ENCODE measurements around the gene ABL1.

Gene ABL1

DNA sequence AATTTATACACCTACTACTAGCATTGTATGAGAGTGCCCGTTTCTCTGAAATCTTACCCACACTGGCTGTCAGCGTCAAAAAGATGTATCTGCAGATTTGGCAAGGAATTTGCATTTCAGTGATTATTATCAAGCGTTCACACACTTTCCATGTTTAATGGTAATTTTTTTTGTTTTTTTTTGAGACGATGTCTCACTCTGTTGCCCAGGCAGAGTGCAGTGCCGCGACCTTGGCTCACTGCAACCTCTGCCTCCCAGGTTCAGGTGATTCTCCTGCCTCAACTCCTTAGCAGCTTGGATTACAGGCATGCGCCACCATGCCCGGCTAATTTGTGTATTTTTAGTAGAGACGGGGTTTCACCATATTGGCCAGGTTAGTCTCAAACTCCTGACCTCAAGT, 14.3 kb downstream of the ABL1 start:
- DNase-seq (ENCODE audit: low spot score): no peak

DNA sequence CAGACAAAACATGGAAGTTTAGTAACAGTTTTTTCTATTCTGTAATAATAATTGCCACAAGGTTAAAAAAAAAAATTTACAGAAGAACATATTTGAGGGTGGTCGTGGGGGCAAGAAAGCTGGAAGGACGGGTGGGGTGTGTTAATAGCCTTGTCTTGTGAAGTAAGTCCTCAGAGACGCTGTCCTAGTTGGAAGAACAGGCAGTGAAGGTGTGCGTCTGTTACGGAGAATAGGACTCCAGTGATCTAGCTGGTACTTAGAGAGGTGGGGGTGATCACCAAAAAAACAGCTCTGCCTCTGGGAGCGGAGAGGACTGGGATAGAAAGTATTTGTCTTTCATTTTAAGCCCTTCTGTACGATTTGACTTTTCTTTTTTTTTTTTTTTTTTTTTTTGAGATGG, 17.7 kb downstream of the ABL1 start:
- DNase-seq (ENCODE audit: low spot score): no peak

DNA sequence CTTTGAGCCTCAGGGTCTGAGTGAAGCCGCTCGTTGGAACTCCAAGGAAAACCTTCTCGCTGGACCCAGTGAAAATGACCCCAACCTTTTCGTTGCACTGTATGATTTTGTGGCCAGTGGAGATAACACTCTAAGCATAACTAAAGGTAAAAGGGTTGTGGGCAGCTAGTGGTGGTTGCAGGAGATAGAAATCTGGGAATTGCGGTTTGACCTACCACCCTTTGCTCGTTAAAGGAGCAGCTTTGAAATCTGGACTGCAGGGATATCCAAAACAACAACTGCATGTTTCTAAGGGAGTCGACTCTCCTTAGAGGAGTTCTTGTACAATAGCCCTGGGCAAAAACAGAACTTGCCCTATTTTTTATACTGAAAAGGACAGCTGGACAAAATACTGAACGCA, 19.0 kb downstream of the ABL1 start:
- DNase-seq (ENCODE audit: low spot score): no peak

DNA sequence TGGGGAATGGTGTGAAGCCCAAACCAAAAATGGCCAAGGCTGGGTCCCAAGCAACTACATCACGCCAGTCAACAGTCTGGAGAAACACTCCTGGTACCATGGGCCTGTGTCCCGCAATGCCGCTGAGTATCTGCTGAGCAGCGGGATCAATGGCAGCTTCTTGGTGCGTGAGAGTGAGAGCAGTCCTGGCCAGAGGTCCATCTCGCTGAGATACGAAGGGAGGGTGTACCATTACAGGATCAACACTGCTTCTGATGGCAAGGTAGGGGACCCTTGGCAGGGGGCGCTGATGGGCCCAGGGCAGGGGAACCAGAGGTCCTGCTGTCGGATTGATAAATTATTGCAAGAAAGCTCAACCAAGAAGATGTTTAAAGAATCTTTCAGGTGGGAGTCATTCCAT, 19.8 kb downstream of the ABL1 start:
- no peak for DNase-seq (ENCODE audit: low spot score)

DNA sequence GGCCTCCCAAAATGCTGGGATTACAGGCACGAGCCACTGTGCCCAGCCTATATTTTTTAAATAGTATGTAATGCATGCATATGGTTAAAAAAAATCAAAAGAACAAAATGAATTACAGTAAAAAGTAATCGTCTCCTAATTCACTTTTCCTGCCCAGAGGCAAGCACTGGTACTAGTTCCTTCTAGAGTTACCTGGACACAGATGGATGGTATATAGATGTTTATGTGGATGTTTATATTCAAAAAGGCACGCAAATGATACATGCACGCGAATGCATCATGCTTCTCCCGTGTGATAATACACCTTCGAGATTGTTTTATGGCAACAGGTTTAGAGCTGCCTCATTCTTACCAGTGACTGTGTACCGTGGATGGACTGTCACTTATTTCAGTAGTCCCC, 21.4 kb downstream of the ABL1 start:
- DNase-seq (ENCODE audit: low spot score): no peak

DNA sequence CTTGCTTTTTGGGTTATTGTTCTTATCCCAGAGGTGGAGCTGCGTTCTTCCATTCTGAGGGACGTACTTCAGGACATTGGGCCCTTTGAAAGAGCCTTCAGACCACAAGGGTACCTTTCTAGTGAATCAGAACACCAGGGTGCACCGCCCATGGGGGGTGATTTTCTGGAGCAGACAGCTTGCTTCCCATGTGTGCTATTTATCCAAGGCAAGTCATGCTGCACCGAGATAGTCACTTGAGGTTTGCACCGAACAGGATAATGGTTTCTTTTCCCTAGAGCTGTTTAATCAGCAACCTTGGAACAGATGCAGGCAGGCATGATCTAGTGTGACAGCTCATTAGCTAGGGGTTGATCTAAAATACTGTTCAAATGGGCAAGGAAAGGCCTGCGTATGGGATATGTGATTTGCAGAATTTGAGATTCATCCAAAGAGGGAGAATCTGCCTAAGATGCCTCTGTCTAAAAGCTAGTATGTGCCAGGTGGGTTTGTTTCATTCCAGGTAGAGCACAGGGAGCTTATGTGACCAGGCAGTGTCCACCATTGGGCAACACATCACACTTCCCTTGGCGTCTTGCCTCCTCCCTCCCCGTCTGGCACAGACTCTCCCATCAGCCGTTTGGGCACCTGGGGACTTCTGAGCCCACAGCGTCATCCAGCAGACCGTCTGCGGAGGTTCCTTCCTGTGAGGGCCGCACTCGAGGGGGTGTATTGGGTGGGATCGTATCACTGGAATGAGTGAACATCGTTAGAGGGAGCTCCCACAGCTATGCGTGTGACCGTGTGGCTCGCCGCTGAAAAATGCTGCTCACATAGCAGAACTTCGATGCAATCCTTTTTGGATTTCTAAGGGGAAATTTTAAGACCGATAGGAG, 23.0 kb downstream of the ABL1 start:
- no peak for DNase-seq (ENCODE audit: low spot score)

DNA sequence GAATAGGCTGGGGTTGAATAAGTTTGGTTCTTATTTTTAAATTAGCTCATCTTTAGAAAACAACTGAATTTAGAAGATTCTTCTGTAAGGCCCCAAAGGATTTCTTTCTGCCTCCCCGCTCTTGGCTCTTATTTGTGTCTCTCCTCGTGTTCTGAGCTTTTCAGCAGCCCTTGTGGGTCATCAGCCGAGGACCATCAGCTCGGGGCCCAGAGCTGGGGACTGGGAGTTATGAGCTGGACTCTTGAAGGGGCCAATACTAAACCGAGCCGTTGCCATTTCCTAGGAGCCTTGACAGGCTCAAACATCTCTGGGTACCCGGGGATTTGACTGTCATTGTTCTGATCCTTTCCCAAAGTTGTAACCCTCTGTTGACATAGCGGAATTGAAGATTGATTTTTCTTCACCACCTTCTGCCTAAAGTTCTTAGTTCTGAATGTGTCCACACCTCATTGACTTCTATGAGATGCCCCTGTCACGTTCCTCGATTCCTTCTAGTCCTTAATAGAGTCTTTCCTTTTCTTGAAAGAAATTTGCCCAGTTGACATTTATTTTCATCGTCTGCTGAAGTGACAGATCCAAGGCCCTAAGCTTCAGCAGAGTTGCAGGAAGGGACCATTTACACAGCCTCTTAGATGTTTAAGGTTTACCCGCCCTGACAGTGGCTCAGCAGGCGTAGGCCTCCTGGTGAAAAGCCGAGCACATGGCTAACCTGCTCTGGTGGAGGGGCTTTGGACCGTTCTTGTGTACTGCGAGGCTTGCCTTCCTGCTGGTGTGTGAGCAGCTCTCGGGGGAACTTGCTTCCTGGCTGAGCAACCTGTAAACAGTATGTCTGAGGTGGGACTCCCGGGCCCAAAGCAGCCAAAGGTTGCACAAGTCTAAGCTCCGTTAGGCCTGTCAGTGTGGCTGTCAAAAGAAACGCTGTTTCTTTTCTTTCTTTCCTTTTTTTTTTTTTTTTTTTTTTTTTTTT, 24.0 kb downstream of the ABL1 start:
- no peak for DNase-seq (ENCODE audit: low spot score)

DNA sequence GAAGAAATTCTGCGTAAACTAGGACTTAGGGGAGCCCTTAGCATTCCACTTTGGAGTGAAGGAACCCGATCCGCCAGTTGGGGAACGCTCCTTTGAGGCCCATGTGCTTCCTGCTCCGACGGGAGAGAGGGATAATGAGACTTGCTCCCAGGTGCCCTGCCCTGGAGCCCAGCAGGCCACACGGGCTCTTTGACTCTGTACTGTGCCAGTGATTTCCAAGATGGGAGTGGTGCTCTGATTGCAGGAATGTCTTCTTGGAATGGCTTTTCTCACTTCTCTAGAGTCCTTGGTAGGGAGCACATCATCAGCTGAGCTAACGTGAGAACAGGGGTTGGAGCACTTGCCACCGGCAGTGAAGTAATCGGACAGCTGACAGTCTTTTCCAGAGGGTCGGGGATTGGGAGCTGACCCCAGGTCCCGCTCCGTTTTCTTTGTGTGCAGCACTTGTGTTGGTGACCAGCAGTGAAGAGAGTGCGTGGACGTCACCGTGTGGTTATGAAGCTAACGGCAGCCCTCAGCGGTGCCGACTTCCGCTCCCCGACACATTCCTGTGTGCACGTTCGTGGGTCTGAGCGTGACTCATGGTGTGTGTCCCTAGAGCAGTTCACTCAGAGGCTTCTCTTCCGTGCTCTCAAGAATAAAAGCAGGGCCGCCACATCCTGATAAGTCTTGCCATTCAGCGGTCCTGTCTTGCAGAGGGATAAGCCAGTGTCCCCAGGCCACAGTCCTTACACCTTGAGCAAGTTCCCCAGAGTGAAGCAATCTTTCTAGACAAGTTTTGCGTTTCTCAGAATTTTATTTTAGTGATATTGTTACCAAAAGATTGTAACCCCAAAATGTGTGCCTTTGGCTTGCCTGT, 25.6 kb downstream of the ABL1 start:
- peak; percentile 81 for DNase-seq (ENCODE audit: low spot score)

DNA sequence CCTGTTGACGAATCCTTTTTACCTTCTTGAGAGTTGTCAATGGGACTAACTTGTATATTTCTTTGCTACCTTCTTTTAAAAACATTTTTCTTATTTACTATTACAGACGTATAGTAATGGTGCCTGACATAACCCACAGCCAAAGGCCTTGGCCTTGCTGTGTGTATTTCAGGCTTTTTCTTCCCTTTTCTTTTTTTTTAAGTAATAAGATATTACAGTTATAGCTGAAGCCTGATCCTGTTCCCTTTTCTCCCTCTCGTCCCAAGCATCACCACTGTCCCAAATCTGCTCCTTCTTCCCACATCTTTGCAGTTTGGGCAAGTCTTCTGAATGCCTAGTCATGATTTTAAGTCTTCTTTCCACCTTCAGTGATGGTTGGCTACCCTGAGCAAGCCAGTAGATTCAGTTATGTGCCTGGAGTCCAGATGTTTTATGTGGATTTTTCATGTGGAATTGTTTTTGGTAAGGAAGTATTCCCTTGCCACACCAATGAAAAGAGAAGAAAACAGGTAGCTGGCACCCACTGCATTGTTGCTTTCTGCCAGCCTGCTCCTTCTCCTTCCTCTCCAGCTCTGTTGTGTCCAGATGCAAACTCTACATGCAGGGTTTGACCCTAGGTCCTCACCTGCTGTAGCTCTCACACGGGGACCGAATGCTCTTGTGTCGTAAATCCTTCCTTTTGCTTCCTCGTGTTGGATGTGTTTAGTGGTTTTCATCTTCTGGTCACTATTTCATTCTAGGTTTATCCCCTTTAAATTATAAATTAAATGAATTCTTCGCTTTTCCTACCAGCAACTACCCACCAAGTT, 26.5 kb downstream of the ABL1 start:
- no peak for DNase-seq (ENCODE audit: low spot score)

DNA sequence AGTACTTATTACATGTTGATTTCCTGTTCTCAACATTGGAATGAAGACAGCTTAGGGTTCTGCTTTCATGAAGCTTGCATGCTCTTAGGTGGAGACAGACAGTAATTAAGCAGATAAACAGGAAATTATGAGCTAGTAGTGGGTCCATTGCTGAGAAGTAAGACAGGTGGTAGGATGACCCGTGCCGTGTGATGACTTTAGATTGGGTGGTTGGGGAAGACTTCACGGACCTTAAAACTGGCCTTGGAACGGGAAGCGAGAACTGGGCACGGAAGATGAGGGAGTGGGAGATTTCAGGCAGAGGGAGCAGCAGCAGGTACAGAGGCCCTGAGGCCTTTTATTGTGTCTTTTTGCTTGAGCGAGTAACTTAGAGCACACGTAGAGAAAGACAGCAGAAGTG, 27.2 kb downstream of the ABL1 start:
- no peak for DNase-seq (ENCODE audit: low spot score)

DNA sequence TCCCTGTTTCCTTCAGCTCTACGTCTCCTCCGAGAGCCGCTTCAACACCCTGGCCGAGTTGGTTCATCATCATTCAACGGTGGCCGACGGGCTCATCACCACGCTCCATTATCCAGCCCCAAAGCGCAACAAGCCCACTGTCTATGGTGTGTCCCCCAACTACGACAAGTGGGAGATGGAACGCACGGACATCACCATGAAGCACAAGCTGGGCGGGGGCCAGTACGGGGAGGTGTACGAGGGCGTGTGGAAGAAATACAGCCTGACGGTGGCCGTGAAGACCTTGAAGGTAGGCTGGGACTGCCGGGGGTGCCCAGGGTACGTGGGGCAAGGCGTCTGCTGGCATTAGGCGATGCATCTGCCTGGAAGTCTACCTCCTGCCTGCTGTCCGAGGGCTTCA, 27.7 kb downstream of the ABL1 start:
- DNase-seq (ENCODE audit: low spot score): no peak

DNA sequence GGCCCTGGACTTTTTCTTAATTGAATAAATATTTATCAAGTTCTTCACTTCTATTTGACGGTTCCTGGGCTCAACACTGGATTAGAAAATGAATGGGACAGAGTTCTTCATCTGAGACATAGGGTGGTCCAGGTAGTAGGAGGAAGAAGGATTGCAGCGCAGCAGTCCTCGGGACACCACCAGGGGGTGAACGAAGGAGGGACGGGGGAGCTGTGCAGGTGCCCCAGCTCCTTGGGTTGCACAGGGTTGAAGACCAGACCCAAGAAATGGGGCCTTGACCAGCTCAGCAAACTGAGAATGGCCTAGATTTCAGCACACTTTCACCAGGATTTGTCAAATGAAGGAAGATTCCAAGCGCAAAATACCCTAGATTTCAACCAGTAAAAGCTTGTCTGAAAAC, 29.5 kb downstream of the ABL1 start:
- no peak for DNase-seq (ENCODE audit: low spot score)

DNA sequence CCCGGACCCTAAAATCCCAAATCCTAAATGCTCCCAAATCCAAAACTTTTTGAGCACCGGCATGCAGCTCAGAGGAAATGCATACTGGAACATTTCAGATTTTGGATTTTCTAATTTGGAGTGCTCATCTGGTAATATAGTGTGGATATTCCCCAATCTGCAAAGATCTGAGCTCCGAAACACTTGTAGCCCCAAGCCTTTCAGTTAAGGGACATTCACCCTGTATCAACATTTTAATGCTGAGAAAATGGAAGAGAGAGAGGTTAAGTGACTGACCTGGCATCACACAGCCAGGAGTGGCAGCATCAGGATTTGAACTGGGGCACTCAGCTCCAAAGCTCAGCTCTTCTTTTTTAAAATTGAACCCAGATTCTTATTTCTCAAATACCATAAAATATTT, 30.9 kb downstream of the ABL1 start:
- DNase-seq (ENCODE audit: low spot score): no peak

DNA sequence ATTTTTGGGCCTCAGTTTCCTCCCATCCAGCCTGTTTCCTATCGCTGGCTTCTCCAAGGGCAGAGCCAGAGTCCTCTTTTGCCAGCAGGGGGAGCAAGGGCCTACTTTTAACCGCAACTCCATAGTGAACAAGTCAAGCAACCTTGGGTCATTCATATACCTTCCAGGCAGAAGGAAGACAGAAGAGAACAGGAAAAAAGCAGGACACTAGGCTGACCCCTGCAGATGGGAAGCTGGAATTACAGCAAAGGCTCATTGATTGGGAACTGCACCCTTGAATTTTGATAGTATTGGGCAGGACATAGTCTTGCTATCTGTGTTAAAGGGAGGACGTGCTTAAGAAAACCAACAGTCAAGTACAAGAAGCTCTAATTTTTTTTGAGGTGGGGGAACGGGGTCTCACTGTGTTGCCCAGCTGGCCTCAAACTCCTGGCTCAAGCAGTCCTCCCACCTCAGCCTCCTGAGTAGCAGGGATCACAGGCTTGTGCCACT, 31.5 kb downstream of the ABL1 start:
- DNase-seq (ENCODE audit: low spot score): peak; percentile 80

DNA sequence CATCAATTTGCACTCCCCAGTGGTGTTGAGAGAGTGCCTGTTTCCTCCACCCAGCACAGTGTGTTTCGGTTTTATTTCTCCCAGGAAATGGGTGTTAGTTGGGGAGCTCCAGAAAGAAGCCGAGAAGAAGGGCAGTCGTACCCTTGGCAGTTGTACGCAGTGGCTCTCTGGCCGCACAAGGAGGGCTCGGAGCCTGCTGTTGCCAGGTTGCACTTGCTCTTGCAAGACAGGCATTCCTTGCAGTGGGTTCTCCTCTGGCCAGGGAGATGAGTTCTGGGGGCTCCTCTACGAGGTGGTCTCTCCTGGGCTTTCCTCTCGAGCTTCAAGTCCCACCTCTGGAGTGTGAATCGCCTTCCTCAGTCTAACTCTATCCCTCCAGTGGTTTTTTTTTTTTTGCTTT, 32.5 kb downstream of the ABL1 start:
- no peak for DNase-seq (ENCODE audit: low spot score)

DNA sequence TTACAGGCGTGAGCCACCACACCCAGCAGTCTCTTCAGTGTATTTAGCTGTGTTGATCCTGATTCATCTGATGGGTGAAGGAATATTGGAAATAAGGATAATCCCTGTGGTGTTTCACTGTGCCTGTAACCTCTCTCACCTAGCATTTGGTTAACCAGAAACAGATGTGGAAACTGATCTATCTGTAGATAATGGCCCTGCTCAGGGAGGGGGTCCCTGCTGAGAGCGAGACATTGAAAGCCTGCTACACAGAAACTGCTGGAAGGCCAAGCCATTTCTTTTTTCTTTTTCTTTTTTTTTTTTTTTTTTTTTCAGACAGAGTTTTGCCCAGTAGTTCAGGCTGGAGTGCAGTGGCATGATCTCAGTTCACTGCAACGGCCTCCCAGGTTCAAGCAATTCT, 33.2 kb downstream of the ABL1 start:
- DNase-seq (ENCODE audit: low spot score): no peak

DNA sequence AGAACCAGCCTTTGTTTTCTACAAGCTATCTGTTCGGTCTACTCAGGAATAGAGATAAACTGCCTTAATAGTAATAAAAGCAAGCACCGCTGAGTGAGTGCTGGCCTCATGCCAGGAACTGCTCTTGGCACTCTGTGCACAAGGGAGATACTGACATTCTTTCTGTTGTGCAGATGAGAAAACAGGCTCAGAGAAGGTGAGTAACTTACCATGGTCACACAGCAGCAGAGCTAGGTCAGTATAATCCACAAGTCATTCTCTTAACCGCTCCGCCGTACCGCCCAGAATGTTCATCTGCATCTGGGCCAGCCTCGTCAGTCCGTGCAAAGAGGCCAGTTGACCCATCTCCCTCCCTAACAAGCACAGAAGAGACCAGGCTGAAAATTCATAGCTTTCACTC, 34.2 kb downstream of the ABL1 start:
- no peak for DNase-seq (ENCODE audit: low spot score)

DNA sequence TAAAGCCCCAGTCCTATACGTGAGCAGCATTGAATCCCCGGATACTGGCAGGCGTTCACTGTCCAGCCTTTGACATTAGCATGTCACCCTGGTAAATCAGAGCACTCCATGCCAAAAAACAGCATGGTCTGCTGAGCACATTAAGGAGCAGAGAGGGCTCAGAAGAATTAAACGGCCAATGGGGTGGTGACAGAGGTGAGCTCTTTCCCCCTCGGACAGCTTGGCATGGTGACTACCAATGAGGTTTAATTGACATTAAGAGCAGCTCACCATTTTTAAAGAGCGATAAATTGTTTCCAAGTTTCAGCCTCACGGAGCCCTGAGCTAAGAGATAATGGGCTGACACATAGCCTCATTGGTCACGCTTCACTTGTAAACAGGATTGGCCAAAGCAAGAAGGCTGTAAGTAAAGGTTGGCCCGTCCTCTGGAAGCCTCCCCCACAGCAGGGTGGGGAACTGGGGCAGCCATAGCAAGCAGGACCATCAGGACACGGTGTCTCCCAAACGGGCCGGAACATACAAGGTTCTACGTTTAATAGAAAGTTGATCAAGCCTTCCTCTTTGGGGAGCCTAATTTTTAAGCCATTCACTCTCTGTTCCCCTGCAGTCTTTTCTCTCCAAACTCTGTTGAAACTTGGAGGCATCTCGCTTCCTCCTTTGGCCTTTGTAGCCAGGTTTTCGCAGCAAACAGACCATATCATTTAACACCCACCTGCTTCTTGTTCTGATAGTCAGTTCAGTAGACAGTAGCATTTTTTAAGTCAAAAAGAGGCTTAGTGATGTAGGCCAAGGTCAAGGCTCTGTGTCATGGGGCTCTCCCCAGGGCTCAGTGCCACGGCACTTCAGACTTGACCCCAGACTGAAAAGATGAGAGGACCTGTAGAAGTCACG, 35.7 kb downstream of the ABL1 start:
- DNase-seq (ENCODE audit: low spot score): no peak

DNA sequence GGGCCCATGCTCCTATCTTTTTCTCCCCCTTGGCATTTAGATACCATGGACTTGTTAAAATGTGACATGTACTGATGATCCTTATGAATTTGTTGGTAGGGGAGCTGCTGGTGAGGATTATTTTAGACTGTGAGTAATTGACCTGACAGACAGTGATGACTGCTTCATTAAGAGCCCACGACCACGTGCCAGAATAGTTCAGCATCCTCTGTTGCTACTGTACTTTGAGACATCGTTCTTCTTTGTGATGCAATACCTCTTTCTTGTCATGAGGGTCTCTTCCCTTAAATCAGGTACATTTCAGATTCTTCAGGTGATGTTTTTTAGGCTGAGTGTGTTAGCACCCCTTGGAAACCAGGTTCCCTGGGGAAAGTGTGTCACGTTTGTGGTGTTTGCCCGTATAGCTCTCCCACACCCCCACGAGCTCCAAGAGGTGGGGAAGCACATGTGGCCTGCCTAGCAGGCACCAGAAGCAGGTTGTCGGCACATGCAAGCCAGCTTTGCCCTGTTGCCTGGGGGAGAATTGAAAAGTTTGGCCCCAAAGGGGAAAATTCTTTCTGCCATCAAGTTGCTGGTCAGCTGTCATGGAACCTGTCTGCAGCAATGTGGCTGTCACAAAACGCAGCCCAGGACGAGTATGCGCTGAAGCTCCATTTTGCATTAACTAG, 36.5 kb downstream of the ABL1 start:
- DNase-seq (ENCODE audit: low spot score): no peak

DNA sequence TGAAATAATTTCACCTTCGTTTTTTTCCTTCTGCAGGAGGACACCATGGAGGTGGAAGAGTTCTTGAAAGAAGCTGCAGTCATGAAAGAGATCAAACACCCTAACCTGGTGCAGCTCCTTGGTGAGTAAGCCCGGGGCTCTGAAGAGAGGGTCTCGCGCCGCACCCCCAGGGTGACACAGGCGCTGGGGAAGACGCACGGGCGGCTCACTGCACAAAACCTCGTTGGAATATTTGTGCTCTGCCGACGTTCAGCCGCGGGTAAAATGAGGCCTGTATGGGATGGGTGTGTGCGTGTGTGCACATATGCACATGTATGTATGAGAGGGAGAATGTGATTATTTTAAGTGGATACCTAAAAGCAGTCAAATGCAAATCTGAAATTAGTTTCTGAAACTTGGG, 37.0 kb downstream of the ABL1 start:
- DNase-seq (ENCODE audit: low spot score): no peak
